ENCODE measurements around the gene SLC8B1. TPM values are rescaled to one million over a fixed set of nuclear protein-coding genes. Genes with fewer than 3 reads are reported as not detected.

Gene SLC8B1
- total and polyA plus RNA-seq, 2 of the 4 experiments (the other 2 are of a cell fraction): 4.1 to 10.2 TPM

DNA sequence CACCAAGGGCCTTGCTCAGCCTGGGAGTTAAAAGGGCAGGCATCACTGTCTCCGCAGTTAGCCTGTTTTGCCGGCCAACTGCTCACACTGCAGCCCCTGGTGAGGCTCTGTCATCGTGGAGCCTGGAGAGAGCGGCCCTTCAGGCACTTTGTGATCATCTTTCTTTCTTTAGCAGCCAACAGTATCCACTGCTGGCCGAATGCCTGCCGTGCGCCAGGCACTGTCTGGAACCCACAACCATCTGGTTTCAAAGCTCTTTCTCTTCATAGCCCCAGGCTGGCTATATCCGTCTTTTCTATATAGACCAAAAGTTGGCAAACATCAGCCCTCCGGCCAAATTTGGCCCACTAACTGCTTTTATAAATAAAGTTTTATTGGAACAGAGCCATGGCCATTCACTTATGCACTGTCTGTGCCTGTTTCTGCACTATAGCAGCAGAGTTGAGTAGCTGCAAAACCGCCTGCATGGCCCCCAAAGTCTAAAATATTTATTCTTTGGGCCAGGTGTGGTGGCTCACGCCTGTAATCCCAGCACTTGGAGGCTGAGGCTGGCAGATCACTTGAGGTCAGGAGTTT lies 29.5 kb downstream of the SLC8B1 start:
- Histone ChIP-seq H3K4me2 (ENCODE audit: low read depth, low read length) (no peak overlapping the region), H3K36me3 (ENCODE audit: control insufficient read depth, insufficient read depth, low read length) (peaks cover 11% of the 10 kb centered on the region; the same call in 1 of the 2 replicates), H3K56ac (ENCODE audit: extremely low read depth, insufficient read depth, low read length) (no peak overlapping the region), H4K8ac (ENCODE audit: low read depth in 2 of 2, low read length in 2 of 2) (no peak overlapping the region), H2AFZ (replicated peaks; ENCODE audit: low read length, poor library complexity) (no peak overlapping the region), H3K4ac (ENCODE audit: low read depth, low read length) (no peak overlapping the region), H3K9me1 (ENCODE audit: insufficient read depth, low read length) (peaks cover 4% of the 10 kb centered on the region), H2BK20ac (ENCODE audit: low read depth, low read length) (no peak overlapping the region), H3K18ac (ENCODE audit: low read depth, low read length) (no peak overlapping the region), H3K9ac (ENCODE audit: low read depth, low read length) (no peak overlapping the region), H2AK9ac (replicated peaks; ENCODE audit: low read depth, low read length, poor library complexity) (no peak overlapping the region), H3K4me1 (ENCODE audit: control insufficient read depth, insufficient read depth, low read length) (no peaks in the 10 kb centered on the region), H4K91ac (ENCODE audit: insufficient read depth, low read depth, low read length) (no peak overlapping the region), H2AK5ac (ENCODE audit: low read depth, low read length) (no peak overlapping the region), H3K23ac (ENCODE audit: low read depth, low read length) (no peak overlapping the region), H4K20me1 (ENCODE audit: insufficient read depth, low read length) (no peaks in the 10 kb centered on the region; the same call in 1 of the 2 replicates), H2BK15ac (ENCODE audit: low read depth, low read length) (no peak overlapping the region), H3K4me3 (ENCODE audit: insufficient read depth, low read depth, low read length) (no peak overlapping the region), H3K9me3 (ENCODE audit: control insufficient read depth, insufficient read depth, low read length) (no peaks in the 10 kb centered on the region), H3K14ac (replicated peaks; ENCODE audit: low read depth, low read length) (no peak overlapping the region), H4K5ac (ENCODE audit: low read depth, low read length) (no peak overlapping the region), H2BK120ac (ENCODE audit: low read depth, low read length) (no peak overlapping the region), H3K79me1 (ENCODE audit: low read depth in 1 of 2, low read length in 2 of 2) (no peaks in the 10 kb centered on the region), H2BK5ac (ENCODE audit: low read depth, low read length, poor library complexity, severe bottlenecking) (no peak overlapping the region), H3K27ac (ENCODE audit: insufficient read depth, low read length) (no peak overlapping the region), H3K27me3 (ENCODE audit: control insufficient read depth, insufficient read depth, low read length) (no peaks in the 10 kb centered on the region)
- DNase-seq (no peak), ATAC-seq (ENCODE audit: low read depth) (no peak)
- in situ Hi-C loops (cut with MboI; ENCODE audit: low sequenced_read_pairs): no loop called here
- WGBS, 2 experiments (ENCODE audit: extremely low coverage in 2 of 2, insufficient read length in 1 of 2): 91% methylated on average over 4 of the region's 11 CpGs; no CpG with 5 or more reads in 1 of the 2 experiments
- ChIA-PET CTCF (no interaction called here), POLR2A (ENCODE audit: unreplicated experiment) (no interaction called here)
- no TSS peak for BruUV-seq (replicated peaks)
- dilution Hi-C loops (cut with HindIII; ENCODE audit: low sequenced_read_pairs, unreplicated experiment): no loop called here
- TF ChIP-seq POLR2A (IDR thresholded peaks at IDR 0.05; ENCODE audit: low read depth, low read length): no peak
- TF ChIP-seq CEBPB (IDR thresholded peaks at IDR 0.05; ENCODE audit: low read depth, low read length): no peak
- TF ChIP-seq, protein P1, sequence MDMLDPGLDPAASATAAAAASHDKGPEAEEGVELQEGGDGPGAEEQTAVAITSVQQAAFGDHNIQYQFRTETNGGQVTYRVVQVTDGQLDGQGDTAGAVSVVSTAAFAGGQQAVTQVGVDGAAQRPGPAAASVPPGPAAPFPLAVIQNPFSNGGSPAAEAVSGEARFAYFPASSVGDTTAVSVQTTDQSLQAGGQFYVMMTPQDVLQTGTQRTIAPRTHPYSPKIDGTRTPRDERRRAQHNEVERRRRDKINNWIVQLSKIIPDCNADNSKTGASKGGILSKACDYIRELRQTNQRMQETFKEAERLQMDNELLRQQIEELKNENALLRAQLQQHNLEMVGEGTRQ (IDR thresholded peaks at IDR 0.05; ENCODE audit: low read depth, low read length): no peak
- intact Hi-C loops (cut with micrococcal nuclease): no loop called here

Data from IMR-90 (cell line).